GM12875 (cell line): Measurements from ENCODE around the gene FAF1.

Source experiments
- H3K4me3 ChIP-seq: one replicate; pipeline ENCODE4 v1.5.1; 2011; ENCODE audit warnings: low read depth, low read length, control low read depth
- TF ChIP-seq, protein P1 (sequence below): IDR thresholded peaks from 2 replicates; pipeline ENCODE4 v1.5.1; 2011; ENCODE audit warnings: low read depth, mild to moderate bottlenecking, control low read depth, inconsistent platforms, low read length, moderate library complexity, borderline replicate concordance; ENCODE audit not compliant: insufficient read depth

FAF1 gene

DNA sequence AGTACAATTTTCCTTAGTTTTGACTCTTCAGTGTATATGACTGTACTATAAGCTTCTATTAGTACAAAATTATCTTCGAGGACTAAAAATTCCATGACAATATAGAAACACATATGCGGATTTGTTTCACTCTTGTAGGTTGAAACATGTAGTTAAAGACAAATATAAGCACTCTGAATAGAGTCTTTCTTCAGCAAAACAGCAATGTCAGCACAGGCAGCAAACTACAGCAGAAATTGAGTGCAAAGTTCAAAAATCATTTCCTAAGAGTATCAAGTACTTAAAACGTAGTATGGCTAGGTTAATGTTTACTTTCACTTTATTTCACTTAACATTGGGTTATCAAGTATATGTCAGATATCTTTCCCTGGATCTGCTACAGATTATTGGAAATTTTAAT lies 106.7 kb downstream of the FAF1 start:
- TF ChIP-seq, protein P1, sequence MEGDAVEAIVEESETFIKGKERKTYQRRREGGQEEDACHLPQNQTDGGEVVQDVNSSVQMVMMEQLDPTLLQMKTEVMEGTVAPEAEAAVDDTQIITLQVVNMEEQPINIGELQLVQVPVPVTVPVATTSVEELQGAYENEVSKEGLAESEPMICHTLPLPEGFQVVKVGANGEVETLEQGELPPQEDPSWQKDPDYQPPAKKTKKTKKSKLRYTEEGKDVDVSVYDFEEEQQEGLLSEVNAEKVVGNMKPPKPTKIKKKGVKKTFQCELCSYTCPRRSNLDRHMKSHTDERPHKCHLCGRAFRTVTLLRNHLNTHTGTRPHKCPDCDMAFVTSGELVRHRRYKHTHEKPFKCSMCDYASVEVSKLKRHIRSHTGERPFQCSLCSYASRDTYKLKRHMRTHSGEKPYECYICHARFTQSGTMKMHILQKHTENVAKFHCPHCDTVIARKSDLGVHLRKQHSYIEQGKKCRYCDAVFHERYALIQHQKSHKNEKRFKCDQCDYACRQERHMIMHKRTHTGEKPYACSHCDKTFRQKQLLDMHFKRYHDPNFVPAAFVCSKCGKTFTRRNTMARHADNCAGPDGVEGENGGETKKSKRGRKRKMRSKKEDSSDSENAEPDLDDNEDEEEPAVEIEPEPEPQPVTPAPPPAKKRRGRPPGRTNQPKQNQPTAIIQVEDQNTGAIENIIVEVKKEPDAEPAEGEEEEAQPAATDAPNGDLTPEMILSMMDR, result no peak

DNA sequence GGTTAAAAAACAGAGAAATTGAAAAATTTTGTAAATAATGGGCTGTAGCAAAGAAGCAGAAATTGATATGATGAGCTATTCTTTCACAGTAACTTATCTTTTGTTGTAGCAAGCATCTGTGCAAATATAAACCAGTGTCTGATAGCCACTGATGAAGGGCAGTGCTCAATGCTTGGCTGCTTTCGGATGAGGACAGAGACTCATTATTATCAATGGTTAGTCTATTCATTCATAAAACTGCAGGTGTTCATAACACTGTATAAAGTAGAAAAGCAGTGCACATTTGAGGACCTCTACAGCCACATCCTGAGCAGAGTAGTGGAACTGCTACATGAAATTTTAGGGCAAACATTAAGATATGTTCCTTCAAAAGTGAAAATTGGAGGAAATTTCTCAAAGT lies 107.2 kb downstream of the FAF1 start:
- TF ChIP-seq, protein P1, result no peak
- no peak overlapping the region for H3K4me3 ChIP-seq

More for the DNA sequence above, 106.7 kb downstream of the FAF1 start:
- H3K4me3 ChIP-seq, result no peak overlapping the region

DNA sequence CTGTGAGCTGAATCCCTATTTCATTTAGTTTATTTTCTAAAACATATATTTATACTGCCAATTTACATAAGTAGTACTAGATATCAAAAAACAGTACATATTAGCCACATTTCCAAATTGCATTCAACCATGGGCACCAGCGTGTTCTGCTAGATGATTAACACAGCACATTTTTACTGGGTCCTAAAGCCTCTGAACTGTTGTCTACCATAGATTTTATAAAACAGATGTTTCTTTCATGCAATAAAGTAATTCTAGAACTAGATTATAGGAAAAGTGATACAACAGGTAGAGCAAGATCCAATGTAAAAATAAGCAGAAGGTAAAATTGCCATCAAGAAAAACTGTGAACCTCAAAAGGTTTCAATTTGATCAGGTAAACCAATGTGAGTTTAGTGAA lies 108.6 kb downstream of the FAF1 start:
- H3K4me3 ChIP-seq, result no peak overlapping the region
- TF ChIP-seq, protein P1, result no peak

DNA sequence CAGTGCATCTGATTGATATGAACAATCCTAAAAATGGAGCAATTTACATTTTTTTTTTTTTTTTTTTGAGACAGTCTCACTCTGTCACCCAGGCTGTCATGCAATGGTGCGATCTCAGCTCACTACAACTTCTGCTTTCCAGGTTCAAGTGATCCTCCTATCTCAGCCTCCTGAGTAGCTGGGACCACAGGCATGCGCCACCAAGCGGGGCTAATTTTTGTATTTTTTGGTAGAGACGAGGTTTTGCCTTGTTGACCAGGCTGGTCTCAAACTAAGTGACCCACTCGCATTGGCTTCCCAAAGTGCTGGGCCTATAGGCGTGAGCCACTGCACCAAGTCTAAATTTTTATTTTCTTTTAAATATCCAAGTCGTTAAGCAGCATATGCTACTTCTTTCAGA lies 109.0 kb downstream of the FAF1 start:
- TF ChIP-seq, protein P1, result no peak
- no peak overlapping the region for H3K4me3 ChIP-seq

DNA sequence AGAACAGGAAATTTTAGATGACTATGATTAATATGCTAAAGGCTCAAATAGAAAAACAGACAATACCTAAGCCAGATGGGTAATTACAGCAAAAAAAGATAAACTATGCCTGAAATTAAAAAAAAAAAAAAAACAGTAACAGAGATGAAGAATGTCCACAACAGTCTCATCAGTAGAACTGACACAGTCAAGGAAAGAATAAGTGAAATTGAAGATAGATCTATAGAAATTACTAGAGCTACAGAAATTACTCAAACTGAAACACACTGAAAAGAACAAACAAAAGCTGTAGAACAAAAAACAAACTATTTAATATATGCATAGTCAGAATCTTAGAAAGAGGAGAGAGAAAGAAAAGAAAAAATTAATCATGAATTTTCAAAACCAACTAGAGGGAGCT lies 112.8 kb downstream of the FAF1 start:
- no peak overlapping the region for H3K4me3 ChIP-seq
- TF ChIP-seq, protein P1, result no peak

DNA sequence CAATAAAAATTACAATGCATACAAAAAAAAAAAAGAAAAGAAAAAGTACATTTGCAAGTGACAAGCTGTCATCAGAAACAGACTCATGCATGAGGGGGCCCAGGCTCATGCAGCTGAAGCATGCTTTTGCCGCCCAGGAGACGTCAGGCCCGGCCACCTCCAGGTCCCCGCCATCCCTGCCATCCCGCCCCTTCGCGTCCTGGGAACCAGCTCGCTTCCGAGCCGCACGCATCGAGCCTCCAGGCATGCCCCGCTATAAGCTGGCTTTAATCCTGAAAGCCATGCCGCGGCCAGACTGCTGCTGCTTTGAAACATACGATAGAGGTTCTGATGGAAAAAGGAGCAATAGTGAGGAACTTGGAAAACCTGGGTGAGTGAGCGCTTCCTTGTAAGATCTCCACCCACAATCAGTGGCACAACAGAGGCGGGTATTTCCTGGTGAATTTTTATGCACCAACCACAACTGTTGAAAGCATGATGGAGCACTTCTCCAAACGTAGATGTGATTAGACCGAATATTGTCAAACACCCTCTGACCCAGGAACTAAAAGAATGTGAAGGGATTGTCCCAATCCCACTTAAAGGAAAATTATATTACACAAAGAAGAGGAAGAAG lies 113.7 kb downstream of the FAF1 start:
- H3K4me3 ChIP-seq, result no peak overlapping the region
- TF ChIP-seq, protein P1, result no peak

DNA sequence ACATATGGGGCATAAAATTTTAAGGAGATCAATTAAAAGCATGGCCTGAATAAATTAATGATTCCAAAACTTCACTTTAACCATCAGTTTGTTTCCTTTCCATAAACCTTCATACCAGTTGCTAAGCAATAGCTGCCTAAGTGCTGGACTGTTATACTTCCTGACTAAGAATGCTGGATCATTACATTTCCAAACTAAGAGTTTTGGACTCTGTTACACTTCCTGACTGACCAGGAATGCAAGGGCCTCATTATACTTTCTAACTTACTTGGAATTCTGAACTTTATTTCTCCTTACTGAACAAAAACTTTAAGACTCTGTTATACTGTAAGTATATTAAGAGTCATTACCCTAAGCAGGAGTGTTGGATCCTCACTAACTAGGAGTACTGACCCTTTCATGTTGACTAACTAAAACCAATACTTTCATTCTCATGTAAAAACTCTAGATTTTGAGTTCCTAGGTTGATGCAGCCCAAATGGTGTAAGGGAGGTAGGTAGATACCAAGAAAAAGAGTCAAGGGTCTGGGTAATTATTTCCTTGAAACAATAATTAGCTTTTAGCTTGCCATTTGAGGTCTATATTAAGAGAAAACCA lies 118.2 kb downstream of the FAF1 start:
- TF ChIP-seq, protein P1, result no peak
- no peak overlapping the region for H3K4me3 ChIP-seq
